H9 (cell line): ENCODE measurements around the gene OLIG3. TPM values are rescaled to one million over a fixed set of nuclear protein-coding genes. Genes with fewer than 3 reads are reported as not detected.
A peak's percentile ranks its signal among the peaks of the same experiment; 100 is the strongest.

Source experiments
- DNase-seq: peaks from one replicate; pipeline ENCODE4 v3.0.0-alpha.2; 2017
- H2AFZ ChIP-seq: one replicate; pipeline ENCODE4 v1.6.1; 2013; ENCODE audit warnings: mild to moderate bottlenecking, low read length, control low read depth, moderate library complexity
- H2AK5ac ChIP-seq: 2 replicates; pipeline ENCODE4 v1.6.1; 2013; ENCODE audit warnings: low read length, control low read depth, mixed read lengths; ENCODE audit not compliant: insufficient read length
- H2BK120ac ChIP-seq: one replicate; pipeline ENCODE4 v1.6.1; 2013; ENCODE audit warnings: low read depth, mild to moderate bottlenecking, low read length, control low read depth, inconsistent platforms; ENCODE audit not compliant: poor library complexity, severe bottlenecking
- H2BK12ac ChIP-seq: 2 replicates; pipeline ENCODE4 v1.6.1; 2013; ENCODE audit warnings: low read length, control low read depth, mixed read lengths, low read depth; ENCODE audit not compliant: insufficient read length
- H2BK15ac ChIP-seq: 2 replicates; pipeline ENCODE4 v1.6.1; 2013; ENCODE audit warnings: low read depth, low read length, control low read depth
- H2BK20ac ChIP-seq: one replicate; pipeline ENCODE4 v1.6.1; 2013; ENCODE audit warnings: low read depth, mild to moderate bottlenecking, low read length, control low read depth, inconsistent platforms; ENCODE audit not compliant: poor library complexity, severe bottlenecking
- H2BK5ac ChIP-seq: 2 replicates; pipeline ENCODE4 v1.6.1; 2013; ENCODE audit warnings: low read length, control low read depth, mixed read lengths; ENCODE audit not compliant: insufficient read length
- H3K14ac ChIP-seq: 2 replicates; pipeline ENCODE4 v1.6.1; 2013; ENCODE audit warnings: low read length, control low read depth; ENCODE audit not compliant: insufficient read depth
- H3K18ac ChIP-seq: 2 replicates; pipeline ENCODE4 v1.6.1; 2013; ENCODE audit warnings: low read depth, mild to moderate bottlenecking, mixed read lengths, low read length, control low read depth; ENCODE audit not compliant: insufficient read length
- H3K23ac ChIP-seq: 2 replicates; pipeline ENCODE4 v1.6.1; 2013; ENCODE audit warnings: low read length, control low read depth, mixed read lengths, low read depth; ENCODE audit not compliant: insufficient read length
- H3K23me2 ChIP-seq: 2 replicates; pipeline ENCODE4 v1.6.1; 2013; ENCODE audit warnings: low read depth, mild to moderate bottlenecking, mixed read lengths, low read length, control low read depth; ENCODE audit not compliant: insufficient read length, poor library complexity, severe bottlenecking
- H3K27ac ChIP-seq: 2 replicates; pipeline ENCODE4 v1.5.1; 2013; ENCODE audit warnings: low read length, control low read depth, mixed read lengths, low read depth; ENCODE audit not compliant: insufficient read length
- H3K27me3 ChIP-seq: 2 replicates; pipeline ENCODE4 v1.6.1; 2013; ENCODE audit warnings: low read length, control low read depth, inconsistent platforms; ENCODE audit not compliant: insufficient read depth
- H3K4ac ChIP-seq: 2 replicates; pipeline ENCODE4 v1.6.1; 2013; ENCODE audit warnings: low read depth, mild to moderate bottlenecking, control low read depth, inconsistent platforms, low read length, moderate library complexity
- H3K4me1 ChIP-seq: 2 replicates; pipeline ENCODE4 v1.6.1; 2013; ENCODE audit warnings: low read length, control low read depth, inconsistent platforms; ENCODE audit not compliant: insufficient read depth
- H3K4me2 ChIP-seq: 2 replicates; pipeline ENCODE4 v1.6.1; 2013; ENCODE audit warnings: low read length, control low read depth, mixed read lengths; ENCODE audit not compliant: insufficient read length, insufficient read depth
- H3K56ac ChIP-seq: 2 replicates; pipeline ENCODE4 v1.6.1; 2013; ENCODE audit warnings: low read depth, mild to moderate bottlenecking, mixed read lengths, low read length, control low read depth; ENCODE audit not compliant: insufficient read length
- H3K79me1 ChIP-seq: 2 replicates; pipeline ENCODE4 v1.6.1; 2013; ENCODE audit warnings: low read depth, mild to moderate bottlenecking, moderate library complexity, low read length, control low read depth, inconsistent platforms; ENCODE audit not compliant: insufficient read depth, poor library complexity, severe bottlenecking
- H3K79me2 ChIP-seq: 2 replicates; pipeline ENCODE4 v1.6.1; 2013; ENCODE audit warnings: low read length, control low read depth, inconsistent platforms; ENCODE audit not compliant: insufficient read depth
- H3K9ac ChIP-seq: 2 replicates; pipeline ENCODE4 v1.6.1; 2013; ENCODE audit warnings: low read length, control low read depth, mixed read lengths; ENCODE audit not compliant: insufficient read length; ENCODE audit errors: extremely low read depth
- H3K9me3 ChIP-seq: one replicate; pipeline ENCODE4 v1.6.1; 2013; ENCODE audit warnings: low read depth, low read length, inconsistent platforms; ENCODE audit not compliant: control insufficient read depth
- H3T11ph ChIP-seq: one replicate; pipeline ENCODE4 v1.6.1; 2013; ENCODE audit warnings: mild to moderate bottlenecking, low read length, control low read depth, inconsistent platforms
- H4K20me1 ChIP-seq: one replicate; pipeline ENCODE4 v1.6.1; 2013; ENCODE audit not compliant: control insufficient read depth, insufficient read length, insufficient read depth
- H4K5ac ChIP-seq: 2 replicates; pipeline ENCODE4 v1.6.1; 2013; ENCODE audit warnings: low read depth, mild to moderate bottlenecking, mixed read lengths, low read length, control low read depth; ENCODE audit not compliant: insufficient read length
- H4K8ac ChIP-seq: replicated peaks from 2 replicates; pipeline ENCODE4 v1.6.1; 2013; ENCODE audit warnings: low read length, control low read depth, mixed read lengths, low read depth; ENCODE audit not compliant: insufficient read length
- H4K91ac ChIP-seq: 2 replicates; pipeline ENCODE4 v1.6.1; 2013; ENCODE audit warnings: low read depth, mild to moderate bottlenecking, moderate library complexity, mixed read lengths, low read length, control low read depth; ENCODE audit not compliant: insufficient read length
- H3K27ac Mint-ChIP-seq, 3 experiments: 2 replicates in 2 of 3; 3 replicates in 1 of 3; pipeline ENCODE4 v1.8.0; 2020 to 2021; ENCODE audit warnings: mixed read lengths in 3 of 3, mild to moderate bottlenecking in 1 of 3, moderate library complexity in 1 of 3
- H3K27me3 Mint-ChIP-seq: 2 replicates; pipeline ENCODE4 v1.8.0; 2021; ENCODE audit warnings: low read depth, mild to moderate bottlenecking, moderate library complexity, mixed read lengths
- H3K36me3 Mint-ChIP-seq, 3 experiments: 2 replicates in 2 of 3; 3 replicates in 1 of 3; pipeline ENCODE4 v1.8.0; 2020 to 2021; ENCODE audit warnings: low read depth in 3 of 3, mixed read lengths in 3 of 3; ENCODE audit not compliant: insufficient read depth in 1 of 3
- H3K4me1 Mint-ChIP-seq, 2 experiments: 2 replicates each; pipeline ENCODE4 v1.8.0; 2020; ENCODE audit warnings: mixed read lengths in 2 of 2
- H3K4me3 Mint-ChIP-seq, 2 experiments: 2 replicates in 1 of 2; 3 replicates in 1 of 2; pipeline ENCODE4 v1.8.0; 2020 to 2021; ENCODE audit warnings: mild to moderate bottlenecking in 2 of 2, mixed read lengths in 2 of 2, moderate library complexity in 1 of 2
- H3K9me3 Mint-ChIP-seq, 2 experiments: 2 replicates in 1 of 2; 3 replicates in 1 of 2; pipeline ENCODE4 v1.8.0; 2020; ENCODE audit warnings: mild to moderate bottlenecking in 2 of 2, mixed read lengths in 2 of 2, moderate library complexity in 1 of 2
- CTCF ChIP-seq: fragments of 200-600 bp; sonication (generic); conservative IDR thresholded peaks from 3 replicates; pipeline ENCODE4 v1.8.0; 2021; ENCODE audit warnings: antibody characterized with exemption, mild to moderate bottlenecking
- WGBS: extraction: QIAGEN DNeasy Blood & Tissue Kit; methylation state at CpG from one replicate; pipeline ENCODE4 v1.1.7; 2013; ENCODE audit warnings: missing lambda C conversion rate, low lambda C conversion rate, mixed read lengths; ENCODE audit not compliant: insufficient read length; ENCODE audit errors: extremely low coverage; 5-methylcytosine and 5-hydroxymethylcytosine counted together
- total RNA-seq: library from RNA; stranded (reverse); gene quantifications from 2 replicates; pipeline ENCODE4 v1.2.1, GENCODE V29; 2021

Gene OLIG3
- total RNA-seq, 1 experiment from 2014 or later, result 0.22 TPM

GRCh38 chr6:137518386-137518983 lies 24.3 kb upstream of the OLIG3 start:
- Histone ChIP-seq H2AFZ (no peak overlapping the region), H3K79me1 (no peaks in the 10 kb centered on the region), H3K4me1 (peaks cover 11% of the 10 kb centered on the region), H3K9ac (no peak overlapping the region), H2BK20ac (no peak overlapping the region), H4K20me1 (no peaks in the 10 kb centered on the region), H3K79me2 (no peaks in the 10 kb centered on the region), H4K91ac (no peak overlapping the region), H3K18ac (peak overlapping the region; percentile 78), H3K9me3 (no peaks in the 10 kb centered on the region), H3K27ac (no peak overlapping the region), H3T11ph (no peak overlapping the region), H2BK12ac (no peak overlapping the region), H2BK15ac (no peak overlapping the region), H2BK5ac (no peak overlapping the region), H3K4me2 (no peak overlapping the region), H2BK120ac (no peak overlapping the region), H3K23ac (no peak overlapping the region), H3K56ac (no peak overlapping the region), H3K14ac (no peak overlapping the region), H3K27me3 (no peaks in the 10 kb centered on the region; the same call in 1 of the 2 replicates), H3K23me2 (no peaks in the 10 kb centered on the region), H4K5ac (no peak overlapping the region), H3K4ac (no peak overlapping the region), H4K8ac (no peak overlapping the region), H2AK5ac (no peak overlapping the region)
- Mint-ChIP-seq H3K4me1 (peaks cover 57 to 79% of the 10 kb centered on the region in 2 experiments), H3K27ac (peak overlapping the region in 1 of 3 experiments; percentile 56; a peak in 1 of 7 replicates), H3K4me3 (no peak overlapping the region), H3K9me3 (no peaks in the 10 kb centered on the region), H3K27me3 (peaks cover 63% of the 10 kb centered on the region), H3K36me3 (no peaks in the 10 kb centered on the region)
- peak; percentile 45 for DNase-seq
- TF ChIP-seq CTCF, result no peak
- WGBS, result no CpG with 5 or more reads among the region's 7 CpGs
